A673 (cell line): ENCODE results near the gene PSENEN. TPM values are rescaled to one million over a fixed set of nuclear protein-coding genes. Genes with fewer than 3 reads are reported as not detected.

Experiments
- BruUV-seq: library from RNA; stranded (reverse); fragments of 400-500 nt; replicated peaks from 2 replicates; lab custom pipeline; 2021; lab: Mats Ljungman, UMichigan
- CTCF ChIA-PET: fragments of 300-600 bp; sonication (Branson Sonifier 250); formaldehyde crosslinking; loops from one replicate; lab custom pipeline; 2022; ENCODE audit warnings: antibody characterized with exemption; lab: Charles Lee
- POLR2A ChIA-PET: fragments of 300-600 bp; sonication (Branson Sonifier 250); formaldehyde crosslinking; loops from one replicate; lab custom pipeline; 2022; ENCODE audit warnings: antibody characterized with exemption; ENCODE audit not compliant: low non-redundant PET; lab: Charles Lee
- DNase-seq: peaks from one replicate; pipeline ENCODE4 v3.0.0-alpha.2; 2015; ENCODE audit warnings: low spot score
- H3K27ac ChIP-seq: fragments of 200-600 bp; sonication (generic); 2 replicates; pipeline ENCODE4 v1.5.1; 2016; ENCODE audit warnings: mixed run types, low read depth, mild to moderate bottlenecking, mixed read lengths, antibody characterized with exemption, low read length; ENCODE audit not compliant: poor library complexity, severe bottlenecking
- H3K27me3 ChIP-seq: fragments of 200-600 bp; sonication (generic); replicated peaks from 2 replicates; pipeline ENCODE4 v1.6.1; 2017; ENCODE audit warnings: mixed run types, low read depth, mild to moderate bottlenecking, mixed read lengths, antibody characterized with exemption, low read length; ENCODE audit not compliant: insufficient read depth, poor library complexity
- H3K36me3 ChIP-seq: fragments of 200-600 bp; sonication (generic); 2 replicates; pipeline ENCODE4 v1.6.1; 2016; ENCODE audit warnings: mixed run types, mild to moderate bottlenecking, mixed read lengths, antibody characterized with exemption, low read length; ENCODE audit not compliant: insufficient read depth, poor library complexity, severe bottlenecking
- H3K4me1 ChIP-seq: fragments of 200-600 bp; sonication (generic); 2 replicates; pipeline ENCODE4 v1.6.1; 2017; ENCODE audit warnings: mixed run types, mild to moderate bottlenecking, mixed read lengths, antibody characterized with exemption, low read length; ENCODE audit not compliant: insufficient read depth, poor library complexity, severe bottlenecking
- H3K4me3 ChIP-seq: fragments of 200-600 bp; sonication (generic); 2 replicates; pipeline ENCODE4 v1.5.1; 2016; ENCODE audit warnings: low read depth, mixed run types, mild to moderate bottlenecking, mixed read lengths, low read length; ENCODE audit not compliant: poor library complexity, severe bottlenecking
- H3K9me3 ChIP-seq: fragments of 200-600 bp; sonication (generic); 2 replicates; pipeline ENCODE4 v1.6.1; 2016; ENCODE audit warnings: mixed run types, low read depth, mild to moderate bottlenecking, mixed read lengths, antibody characterized with exemption, low read length; ENCODE audit not compliant: poor library complexity, severe bottlenecking
- CTCF ChIP-seq: fragments of 300-800, 200-600 bp; sonication (generic); conservative IDR thresholded peaks from 2 replicates; pipeline ENCODE4 v1.5.1; 2017; ENCODE audit warnings: low read depth, mild to moderate bottlenecking, antibody characterized with exemption, low read length, moderate library complexity, mixed read lengths
- EZH2 ChIP-seq: fragments of 200-600 bp; sonication (generic); IDR thresholded peaks from 2 replicates; pipeline ENCODE4 v1.6.1; 2017; ENCODE audit warnings: borderline replicate concordance, low read depth, mild to moderate bottlenecking, mixed read lengths, antibody characterized with exemption, low read length; ENCODE audit not compliant: poor library complexity, severe bottlenecking
- intact Hi-C: fragments of 100-400 bp; cut with micrococcal nuclease; formaldehyde crosslinking; loops from one replicate; pipeline ENCODE4 v1.10.0; 2022; ENCODE audit not compliant: unreplicated experiment
- total RNA-seq: library from RNA; stranded (reverse); gene quantifications from 2 replicates; pipeline ENCODE4 v1.2.3, GENCODE V29; 2021

PSENEN gene
- total RNA-seq, 1 experiment from 2014 or later: 58.8 TPM

DNA sequence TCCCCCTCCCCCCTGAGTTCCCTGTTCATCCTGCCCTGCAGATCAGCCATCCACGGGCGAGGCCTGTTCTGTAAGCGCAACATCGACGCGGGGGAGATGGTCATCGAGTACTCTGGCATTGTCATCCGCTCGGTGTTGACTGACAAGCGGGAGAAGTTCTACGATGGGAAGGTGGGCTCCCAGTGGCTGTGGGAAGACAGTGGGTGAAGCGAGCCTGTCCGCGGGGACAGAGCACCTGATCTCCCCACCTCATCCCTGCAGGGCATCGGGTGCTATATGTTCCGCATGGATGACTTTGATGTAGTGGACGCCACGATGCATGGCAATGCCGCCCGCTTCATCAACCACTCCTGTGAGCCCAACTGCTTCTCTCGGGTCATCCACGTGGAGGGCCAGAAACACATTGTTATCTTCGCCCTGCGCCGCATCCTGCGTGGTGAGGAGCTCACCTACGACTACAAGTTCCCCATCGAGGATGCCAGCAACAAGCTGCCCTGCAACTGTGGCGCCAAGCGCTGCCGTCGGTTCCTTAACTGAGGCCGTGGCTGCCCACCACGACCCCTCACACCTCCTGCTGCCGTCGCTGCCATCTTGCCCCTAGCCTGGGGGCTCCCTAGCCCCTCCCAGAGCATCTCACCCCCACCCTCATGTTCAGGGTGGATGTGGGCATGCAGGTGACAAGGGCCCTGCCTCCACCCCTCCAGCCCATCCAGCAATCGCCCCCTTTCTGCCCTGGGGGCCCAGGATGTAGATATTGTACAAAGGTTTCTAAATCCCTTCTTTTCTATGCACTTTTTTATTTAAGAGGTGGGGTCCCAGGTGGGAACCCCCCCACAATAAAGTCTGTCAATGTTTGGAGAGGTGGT lies 7.2 kb upstream of the PSENEN start:
- no peaks in the 10 kb centered on the region for H3K9me3 ChIP-seq
- intact Hi-C loops: no loop called here
- POLR2A ChIA-PET: no interaction called here
- no peak overlapping the region for H3K4me3 ChIP-seq
- no peaks in the 10 kb centered on the region for H3K27me3 ChIP-seq
- TSS peak; percentile 82 for BruUV-seq
- DNase-seq: no peak
- peaks cover 43% of the 10 kb centered on the region for H3K36me3 ChIP-seq
- TF ChIP-seq CTCF (no peak), EZH2 (no peak)
- CTCF ChIA-PET: no interaction called here
- H3K4me1 ChIP-seq: no peaks in the 10 kb centered on the region
- H3K27ac ChIP-seq: no peak overlapping the region

DNA sequence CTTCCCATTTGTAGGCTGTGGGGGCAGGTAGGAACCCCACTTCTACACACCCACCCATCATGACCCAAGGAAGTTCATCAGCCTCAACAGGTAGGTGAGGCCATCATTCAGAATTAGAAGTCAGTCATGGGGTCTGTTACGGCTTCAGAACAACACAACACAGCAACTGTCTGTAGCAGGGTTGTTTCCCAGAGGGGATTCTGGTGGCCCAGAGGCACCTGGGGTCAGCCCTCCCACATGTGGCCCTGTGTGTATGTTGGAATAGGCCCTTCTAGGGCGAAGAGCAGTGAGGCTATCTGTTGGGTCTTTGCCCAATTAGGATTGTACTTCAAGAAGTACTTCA lies 6.6 kb upstream of the PSENEN start:
- no peaks in the 10 kb centered on the region for H3K9me3 ChIP-seq
- intact Hi-C loops: no loop called here
- no peak overlapping the region for H3K4me3 ChIP-seq
- no TSS peak for BruUV-seq
- H3K27me3 ChIP-seq: no peaks in the 10 kb centered on the region
- ChIA-PET CTCF (no interaction called here), POLR2A (no interaction called here)
- no peak overlapping the region for H3K27ac ChIP-seq
- H3K36me3 ChIP-seq: peaks cover 37% of the 10 kb centered on the region
- no peak for DNase-seq
- TF ChIP-seq CTCF: no peak
- no peak for TF ChIP-seq EZH2
- no peaks in the 10 kb centered on the region for H3K4me1 ChIP-seq

DNA sequence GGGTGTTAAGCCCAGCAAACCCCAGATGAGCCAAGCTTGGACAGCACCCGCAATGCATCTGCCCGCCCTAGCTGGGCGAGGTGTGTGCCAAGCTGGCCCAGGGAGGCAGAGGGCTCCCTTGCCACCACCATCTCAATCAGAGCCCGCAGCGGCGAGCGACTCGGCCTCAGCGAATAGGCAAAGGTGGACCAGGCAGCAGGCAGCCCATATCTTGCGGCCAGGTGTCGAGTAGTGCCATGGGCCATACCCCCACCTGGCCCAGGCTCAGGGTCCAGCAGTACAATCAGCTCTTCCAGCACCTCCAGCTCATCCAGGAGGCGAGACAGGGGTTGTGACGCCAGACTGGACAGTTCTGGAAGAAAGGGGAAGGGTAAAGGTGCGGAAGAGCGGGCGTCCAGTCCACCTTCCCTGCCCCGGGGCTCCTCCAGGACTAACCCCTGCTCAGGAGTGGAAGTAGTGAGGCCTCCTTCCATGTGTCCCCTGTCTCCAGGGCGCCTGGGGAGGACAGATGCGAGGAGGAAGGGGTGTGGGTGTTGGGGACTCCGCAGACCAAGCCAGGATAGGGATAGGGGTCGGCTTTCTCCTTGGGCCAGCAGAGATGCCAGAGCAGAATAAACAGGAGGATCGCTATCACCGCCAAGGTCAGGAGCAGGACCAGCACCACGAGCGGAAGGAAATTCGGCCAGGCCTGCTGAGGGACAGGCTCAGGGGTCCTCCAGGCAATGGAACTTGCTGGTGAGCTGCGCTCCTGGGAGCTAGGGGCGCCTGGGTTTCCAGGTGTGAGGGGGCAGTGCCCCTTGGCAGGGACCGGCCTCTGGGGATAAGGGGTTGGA lies 6.0 kb upstream of the PSENEN start:
- no peak for DNase-seq
- Histone ChIP-seq H3K36me3 (peaks cover 31% of the 10 kb centered on the region), H3K27me3 (no peaks in the 10 kb centered on the region), H3K9me3 (no peaks in the 10 kb centered on the region), H3K4me3 (peak overlapping the region; percentile 65), H3K27ac (peak overlapping the region; percentile 75), H3K4me1 (peaks cover 2% of the 10 kb centered on the region)
- ChIA-PET CTCF (interaction anchor here (1.2 kb wide), 1 partner anchor 44 kb away, joined by 14 read pairs; no protein-coding TSS in a partner anchor), POLR2A (no interaction called here)
- intact Hi-C loops: loop anchor here (10.0 kb wide), 1 partner anchor 195 kb away; the partner anchor contains the start of gene LRFN3
- no peak for TF ChIP-seq CTCF
- TF ChIP-seq EZH2: no peak
- BruUV-seq: no TSS peak
